ENCODE measurements around the gene FOXP4. TPM values are rescaled to one million over a fixed set of nuclear protein-coding genes. Genes with fewer than 3 reads are reported as not detected.

The FOXP4 gene
- total RNA-seq, 3 donors from 2014 or later, result 5.1 to 11.0 (median 5.6) TPM

GRCh38 chr6:41630946-41631345 lies 84.8 kb downstream of the FOXP4 start:
- TF ChIP-seq POLR2A (IDR thresholded peaks at IDR 0.05), result no peak
- no peak for TF ChIP-seq CTCF (IDR thresholded peaks at IDR 0.05)
- TF ChIP-seq POLR2AphosphoS5 (IDR thresholded peaks at IDR 0.05), result no peak
- intact Hi-C loops (cut with DNase I; ENCODE audit: low total_unique reads), result no loop called here
- Histone ChIP-seq H3K27me3 (no peaks in the 10 kb centered on the region), H3K36me3 (no peaks in the 10 kb centered on the region), H3K4me3 (no peak overlapping the region), H3K4me1 (no peaks in the 10 kb centered on the region), H3K27ac (no peak overlapping the region), H3K9me3 (no peaks in the 10 kb centered on the region)
- no peak for DNase-seq (ENCODE audit: low spot score in 2 of 2)

GRCh38 chr6:41633056-41633634 lies 87.0 kb downstream of the FOXP4 start:
- intact Hi-C loops (cut with DNase I; ENCODE audit: low total_unique reads), result no loop called here
- Histone ChIP-seq H3K9me3 (no peaks in the 10 kb centered on the region), H3K27ac (no peak overlapping the region), H3K4me1 (no peaks in the 10 kb centered on the region), H3K4me3 (no peak overlapping the region), H3K36me3 (no peaks in the 10 kb centered on the region), H3K27me3 (peaks cover 0 to 4% of the 10 kb centered on the region in 2 donors)
- TF ChIP-seq CTCF (IDR thresholded peaks at IDR 0.05), result no peak
- TF ChIP-seq POLR2A (IDR thresholded peaks at IDR 0.05), result no peak
- DNase-seq (ENCODE audit: low spot score in 2 of 2), result no peak

GRCh38 chr6:41634657-41635056 lies 88.5 kb downstream of the FOXP4 start:
- DNase-seq (ENCODE audit: low spot score in 2 of 2), result no peak
- Histone ChIP-seq H3K4me3 (no peak overlapping the region), H3K9me3 (no peaks in the 10 kb centered on the region), H3K36me3 (no peaks in the 10 kb centered on the region), H3K27ac (no peak overlapping the region), H3K4me1 (no peaks in the 10 kb centered on the region), H3K27me3 (peaks cover 0 to 4% of the 10 kb centered on the region in 2 donors)
- TF ChIP-seq POLR2AphosphoS5 (IDR thresholded peaks at IDR 0.05) (no peak), CTCF (IDR thresholded peaks at IDR 0.05) (no peak), POLR2A (IDR thresholded peaks at IDR 0.05) (no peak)
- intact Hi-C loops (cut with DNase I; ENCODE audit: low total_unique reads), result no loop called here

GRCh38 chr6:41635365-41635764 lies 89.2 kb downstream of the FOXP4 start:
- Histone ChIP-seq H3K27ac (no peak overlapping the region), H3K9me3 (no peaks in the 10 kb centered on the region), H3K4me3 (no peak overlapping the region), H3K36me3 (no peaks in the 10 kb centered on the region), H3K27me3 (peaks cover 0 to 4% of the 10 kb centered on the region in 2 donors), H3K4me1 (no peaks in the 10 kb centered on the region)
- intact Hi-C loops (cut with DNase I; ENCODE audit: low total_unique reads), result no loop called here
- TF ChIP-seq POLR2AphosphoS5 (IDR thresholded peaks at IDR 0.05) (no peak), CTCF (IDR thresholded peaks at IDR 0.05) (no peak), POLR2A (IDR thresholded peaks at IDR 0.05) (no peak)
- DNase-seq (ENCODE audit: low spot score in 2 of 2), result no peak

- intact Hi-C loops (cut with DNase I; ENCODE audit: low total_unique reads), result no loop called here
- Histone ChIP-seq H3K27ac (peak overlapping the region; percentile 83 to 87), H3K4me1 (no peaks in the 10 kb centered on the region), H3K4me3 (peak overlapping the region; percentile 38 to 79 (median 68)), H3K36me3 (no peaks in the 10 kb centered on the region), H3K9me3 (no peaks in the 10 kb centered on the region), H3K27me3 (peaks cover 0 to 4% of the 10 kb centered on the region in 2 donors)
- TF ChIP-seq POLR2A (IDR thresholded peaks at IDR 0.05) (no peak), POLR2AphosphoS5 (IDR thresholded peaks at IDR 0.05) (peak in 1 of 3 donors; percentile 37)
- DNase-seq (ENCODE audit: low spot score in 2 of 2), result peak; percentile 77 to 85
Measured at GRCh38 chr6:41636833-41637193, 90.6 kb downstream of the FOXP4 start.

Measured in breast epithelium (tissue), 4 donors.